Osteoblast (primary cell): Measurements from ENCODE around the gene MESP2. TPM values are rescaled to one million over a fixed set of nuclear protein-coding genes. Genes with fewer than 3 reads are reported as not detected.
A peak's percentile ranks its signal among the peaks of the same experiment; 100 is the strongest.

Experiments
- DNase-seq: peaks from one replicate; pipeline ENCODE4 v3.0.0; 2011; ENCODE audit warnings: low spot score, mixed read lengths; ENCODE audit not compliant: insufficient read length; ENCODE audit errors: missing footprints
- H2AFZ ChIP-seq: 2 replicates; pipeline ENCODE4 v1.6.0; 2011; ENCODE audit warnings: mild to moderate bottlenecking, low read length
- H3K27ac ChIP-seq: 2 replicates; pipeline ENCODE4 v1.5.1; 2011; ENCODE audit warnings: mild to moderate bottlenecking, low read depth, low read length, moderate library complexity
- H3K27me3 ChIP-seq: 2 replicates; pipeline ENCODE4 v1.6.0; 2012; ENCODE audit warnings: mild to moderate bottlenecking, control low read depth, inconsistent platforms, low read length, moderate library complexity; ENCODE audit not compliant: insufficient read depth
- H3K36me3 ChIP-seq: 2 replicates; pipeline ENCODE4 v1.5.1; 2011; ENCODE audit warnings: mild to moderate bottlenecking, low read length, control low read depth, moderate library complexity; ENCODE audit not compliant: insufficient read depth
- H3K4me1 ChIP-seq: 2 replicates; pipeline ENCODE4 v1.5.1; 2011; ENCODE audit warnings: mild to moderate bottlenecking, low read length, control low read depth, moderate library complexity; ENCODE audit not compliant: insufficient read depth
- H3K4me2 ChIP-seq: 2 replicates; pipeline ENCODE4 v1.6.0; 2011; ENCODE audit warnings: mild to moderate bottlenecking, low read length; ENCODE audit not compliant: insufficient read depth
- H3K4me3 ChIP-seq: fragments of 200-600 bp; sonication (generic); 3 replicates; pipeline ENCODE4 v1.5.1; 2012; ENCODE audit warnings: mild to moderate bottlenecking, low read length, inconsistent platforms; ENCODE audit not compliant: insufficient read depth
- H3K79me2 ChIP-seq: 2 replicates; pipeline ENCODE4 v1.6.0; 2012; ENCODE audit warnings: mild to moderate bottlenecking, low read length, control low read depth, inconsistent platforms; ENCODE audit not compliant: insufficient read depth
- H3K9me3 ChIP-seq: 2 replicates; pipeline ENCODE4 v1.5.1; 2011; ENCODE audit warnings: low read depth, low read length, control low read depth
- H4K20me1 ChIP-seq: 2 replicates; pipeline ENCODE4 v1.6.0; 2012; ENCODE audit warnings: mild to moderate bottlenecking, low read length, control low read depth; ENCODE audit not compliant: insufficient read depth
- CTCF ChIP-seq: IDR thresholded peaks from 2 replicates; pipeline ENCODE4 v1.5.1; 2011; ENCODE audit warnings: mild to moderate bottlenecking, low read depth, low read length, moderate library complexity; ENCODE audit errors: extremely low read depth
- total RNA-seq: library from RNA; depleted of rRNA; stranded (reverse); fragments of >200 nt; gene quantifications from 2 replicates; pipeline ENCODE4 v1.2.3, GENCODE V29; 2012

The MESP2 gene
- total RNA-seq, 1 donor, result 0.72 TPM

- no peak overlapping the region for H3K4me3 ChIP-seq
- peaks cover 29% of the 10 kb centered on the region for H3K4me1 ChIP-seq
- H3K36me3 ChIP-seq, result no peaks in the 10 kb centered on the region
- H3K9me3 ChIP-seq, result no peaks in the 10 kb centered on the region
- H3K27ac ChIP-seq, result no peak overlapping the region
- no peaks in the 10 kb centered on the region for H3K79me2 ChIP-seq
- no peaks in the 10 kb centered on the region for H4K20me1 ChIP-seq
- H2AFZ ChIP-seq, result no peak overlapping the region
- H3K27me3 ChIP-seq, result no peaks in the 10 kb centered on the region
- TF ChIP-seq CTCF, result no peak
- DNase-seq, result no peak
- no peak overlapping the region for H3K4me2 ChIP-seq
Observed at GRCh38 chr15:89774492-89774891, 1.6 kb upstream of the MESP2 start.

- Histone ChIP-seq H3K9me3 (no peaks in the 10 kb centered on the region), H3K79me2 (no peaks in the 10 kb centered on the region), H3K36me3 (no peaks in the 10 kb centered on the region), H4K20me1 (no peaks in the 10 kb centered on the region), H3K4me1 (peaks cover 17% of the 10 kb centered on the region), H3K4me3 (peak overlapping the region; percentile 72), H2AFZ (peak overlapping the region; percentile 83), H3K27me3 (no peaks in the 10 kb centered on the region), H3K4me2 (peak overlapping the region; percentile 85), H3K27ac (no peak overlapping the region)
- no peak for TF ChIP-seq CTCF
- DNase-seq, result peak; percentile 48
Observed at GRCh38 chr15:89775815-89776214, 317 bp upstream of the MESP2 start.

- no peak for TF ChIP-seq CTCF
- Histone ChIP-seq H3K36me3 (no peaks in the 10 kb centered on the region), H2AFZ (no peak overlapping the region)
Observed at GRCh38 chr15:89777073-89777751, 1.1 kb downstream of the MESP2 start.

GRCh38 chr15:89777782-89778380 lies 1.7 kb downstream of the MESP2 start:
- no peaks in the 10 kb centered on the region for H3K79me2 ChIP-seq
- peak; percentile 50 for DNase-seq
- TF ChIP-seq CTCF, result no peak
- H2AFZ ChIP-seq, result no peak overlapping the region
- H3K4me3 ChIP-seq, result no peak overlapping the region
- H4K20me1 ChIP-seq, result no peaks in the 10 kb centered on the region
- H3K4me1 ChIP-seq, result peaks cover 20% of the 10 kb centered on the region
- H3K4me2 ChIP-seq, result no peak overlapping the region
- H3K27ac ChIP-seq, result no peak overlapping the region
- H3K9me3 ChIP-seq, result no peaks in the 10 kb centered on the region
- H3K36me3 ChIP-seq, result no peaks in the 10 kb centered on the region
- H3K27me3 ChIP-seq, result no peaks in the 10 kb centered on the region

More at GRCh38 chr15:89777073-89777751, 1.1 kb downstream of the MESP2 start:
- Histone ChIP-seq H3K27ac (no peak overlapping the region), H3K4me1 (peaks cover 19% of the 10 kb centered on the region), H3K27me3 (no peaks in the 10 kb centered on the region), H3K79me2 (no peaks in the 10 kb centered on the region), H3K9me3 (no peaks in the 10 kb centered on the region), H3K4me2 (peak overlapping the region; percentile 85), H4K20me1 (no peaks in the 10 kb centered on the region), H3K4me3 (peak overlapping the region; percentile 72)
- peak; percentile 75 for DNase-seq
